ENCODE data around the gene FAM50B.
"Not testable (repeated sequence)": the region's sequence is repeated elsewhere in the genome, so short reads cannot be mapped to it uniquely, and the experiment has no call there.

FAM50B gene

GRCh38 chr6:3847521-3847920 is 1.7 kb upstream of the FAM50B start:
- no peak for DNase-seq (ENCODE audit: low read depth in 2 of 2, low spot score in 1 of 2)

- DNase-seq (ENCODE audit: low read depth in 2 of 2, low spot score in 1 of 2) = no peak
Observed at GRCh38 chr6:3848380-3848779, 793 bp upstream of the FAM50B start.

GRCh38 chr6:3849681-3850450 is 693 bp downstream of the FAM50B start:
- DNase-seq (ENCODE audit: low read depth in 2 of 2, low spot score in 1 of 2) = no peak

- DNase-seq (ENCODE audit: low read depth in 2 of 2, low spot score in 1 of 2) = no peak
Observed at GRCh38 chr6:3850451-3851203, 1.5 kb downstream of the FAM50B start.

- DNase-seq (ENCODE audit: low read depth in 2 of 2, low spot score in 1 of 2) = no peak
Observed at GRCh38 chr6:3851839-3852238, 2.7 kb downstream of the FAM50B start.

- no peak for DNase-seq (ENCODE audit: low read depth in 2 of 2, low spot score in 1 of 2)
Observed at GRCh38 chr6:3852391-3852790, 3.2 kb downstream of the FAM50B start.

GRCh38 chr6:3855866-3856265 is 6.7 kb downstream of the FAM50B start:
- DNase-seq (ENCODE audit: low read depth in 2 of 2, low spot score in 1 of 2) = no peak

- DNase-seq (ENCODE audit: low read depth in 2 of 2, low spot score in 1 of 2) = no peak
Observed at GRCh38 chr6:3856576-3856975, 7.4 kb downstream of the FAM50B start.

GRCh38 chr6:3857468-3858456 is 8.6 kb downstream of the FAM50B start:
- no peak for DNase-seq (ENCODE audit: low read depth in 2 of 2, low spot score in 1 of 2)

- no peak for DNase-seq (ENCODE audit: low read depth in 2 of 2, low spot score in 1 of 2)
Observed at GRCh38 chr6:3859878-3860552, 10.8 kb downstream of the FAM50B start.

GRCh38 chr6:3861424-3861823 is 12.3 kb downstream of the FAM50B start:
- DNase-seq (ENCODE audit: low read depth in 2 of 2, low spot score in 1 of 2) = no peak

GRCh38 chr6:3862038-3862437 is 12.9 kb downstream of the FAM50B start:
- no peak for DNase-seq (ENCODE audit: low read depth in 2 of 2, low spot score in 1 of 2)

GRCh38 chr6:3863322-3863721 is 14.1 kb downstream of the FAM50B start:
- DNase-seq (ENCODE audit: low read depth in 2 of 2, low spot score in 1 of 2) = not testable (repeated sequence)

GRCh38 chr6:3865463-3865862 is 16.3 kb downstream of the FAM50B start:
- DNase-seq (ENCODE audit: low read depth in 2 of 2, low spot score in 1 of 2) = no peak

- no peak for DNase-seq (ENCODE audit: low read depth in 2 of 2, low spot score in 1 of 2)
Observed at GRCh38 chr6:3867641-3868502, 18.7 kb downstream of the FAM50B start.

GRCh38 chr6:3868544-3868943 is 19.4 kb downstream of the FAM50B start:
- DNase-seq (ENCODE audit: low read depth in 2 of 2, low spot score in 1 of 2) = no peak

- DNase-seq (ENCODE audit: low read depth in 2 of 2, low spot score in 1 of 2) = no peak
Observed at GRCh38 chr6:3869284-3869631, 20.1 kb downstream of the FAM50B start.

GRCh38 chr6:3869632-3870527 is 20.7 kb downstream of the FAM50B start:
- DNase-seq (ENCODE audit: low read depth in 2 of 2, low spot score in 1 of 2) = no peak

- no peak for DNase-seq (ENCODE audit: low read depth in 2 of 2, low spot score in 1 of 2)
Observed at GRCh38 chr6:3870528-3870925, 21.4 kb downstream of the FAM50B start.
